ENCODE data around the gene POLH. TPM values are rescaled to one million over a fixed set of nuclear protein-coding genes. Genes with fewer than 3 reads are reported as not detected.
"Not testable (repeated sequence)": the region's sequence is repeated elsewhere in the genome, so short reads cannot be mapped to it uniquely, and the experiment has no call there.

Gene POLH
- total and polyA plus RNA-seq, 3 experiments from 2014 or later, result 15.6 to 38.6 (median 33.8) TPM

GRCh38 chr6:43557620-43558019 lies 18.4 kb upstream of the POLH start:
- H3K9me3 ChIP-seq (ENCODE audit: low read length); H3K27me3 Mint-ChIP-seq; H3K4me3 ChIP-seq (ENCODE audit: low read length); H3K4me1 ChIP-seq (ENCODE audit: insufficient read depth, low read length); H3K4me3 Mint-ChIP-seq; POLR2A ChIA-PET; DNase-seq; H3K9me3 Mint-ChIP-seq; H3K27me3 ChIP-seq (ENCODE audit: insufficient read depth, low read length, poor library complexity, severe bottlenecking); H3K27ac ChIP-seq (ENCODE audit: low read depth, low read length); CTCF ChIA-PET; H3K4me1 Mint-ChIP-seq: not testable (repeated sequence)
- Mint-ChIP-seq H3K27ac (peak overlapping the region in 1 of 8 donors; percentile 34), H3K36me3 (peaks cover 18 to 89% (median 21%) of the 10 kb centered on the region in 3 donors)
- H3K36me3 ChIP-seq (ENCODE audit: insufficient read depth, low read length), result peaks cover 47% of the 10 kb centered on the region

- H3K4me1 ChIP-seq (ENCODE audit: insufficient read depth, low read length), result no peaks in the 10 kb centered on the region
- no peaks in the 10 kb centered on the region for H3K27me3 ChIP-seq (ENCODE audit: insufficient read depth, low read length, poor library complexity, severe bottlenecking)
- Mint-ChIP-seq H3K27ac (no peak overlapping the region), H3K4me1 (no peaks in the 10 kb centered on the region), H3K27me3 (no peaks in the 10 kb centered on the region), H3K36me3 (peaks cover 11 to 88% (median 13%) of the 10 kb centered on the region in 3 donors), H3K4me3 (no peak overlapping the region), H3K9me3 (no peaks in the 10 kb centered on the region)
- no peak for DNase-seq
- peaks cover 43% of the 10 kb centered on the region for H3K36me3 ChIP-seq (ENCODE audit: insufficient read depth, low read length)
- H3K27ac ChIP-seq (ENCODE audit: low read depth, low read length), result no peak overlapping the region
- CTCF ChIA-PET, result no interaction called here
- H3K9me3 ChIP-seq (ENCODE audit: low read length), result no peaks in the 10 kb centered on the region
- POLR2A ChIA-PET, result no interaction called here
- no peak overlapping the region for H3K4me3 ChIP-seq (ENCODE audit: low read length)
These were observed 16.7 kb upstream of the POLH start for GRCh38 chr6:43559328-43559727.

- no peak overlapping the region for H3K4me3 ChIP-seq (ENCODE audit: low read length)
- no peak for DNase-seq
- no peaks in the 10 kb centered on the region for H3K27me3 ChIP-seq (ENCODE audit: insufficient read depth, low read length, poor library complexity, severe bottlenecking)
- H3K36me3 ChIP-seq (ENCODE audit: insufficient read depth, low read length), result peaks cover 22% of the 10 kb centered on the region
- H3K4me1 ChIP-seq (ENCODE audit: insufficient read depth, low read length), result peaks cover 8% of the 10 kb centered on the region
- Mint-ChIP-seq H3K4me3 (peak overlapping the region in 1 of 7 donors; percentile 36), H3K36me3 (peaks cover 4 to 68% (median 7%) of the 10 kb centered on the region in 3 donors), H3K4me1 (peaks cover 13 to 28% (median 23%) of the 10 kb centered on the region in 3 donors), H3K27me3 (no peaks in the 10 kb centered on the region), H3K27ac (peak overlapping the region in 5 of 8 donors; percentile 4 to 58 (median 26)), H3K9me3 (no peaks in the 10 kb centered on the region)
- peak overlapping the region; percentile 9 for H3K27ac ChIP-seq (ENCODE audit: low read depth, low read length)
- ChIA-PET CTCF (interaction anchor here (1.0 kb wide), 1 partner anchor 38 kb away, joined by 5 read pairs; no protein-coding TSS in a partner anchor), POLR2A (interaction anchor here (0.6 kb wide), 1 partner anchor 853 kb away, joined by 6 read pairs; no protein-coding TSS in a partner anchor)
- H3K9me3 ChIP-seq (ENCODE audit: low read length), result no peaks in the 10 kb centered on the region
These were observed 5.0 kb upstream of the POLH start for GRCh38 chr6:43570876-43571441.

- POLR2A ChIA-PET, result interaction anchor here (0.6 kb wide), 2 partner anchors 40 to 550 kb away, joined by 3 to 5 read pairs; no protein-coding TSS in a partner anchor
- Histone ChIP-seq H3K27ac (ENCODE audit: low read depth, low read length) (no peak overlapping the region), H3K4me1 (ENCODE audit: insufficient read depth, low read length) (peaks cover 10% of the 10 kb centered on the region), H3K36me3 (ENCODE audit: insufficient read depth, low read length) (peaks cover 17% of the 10 kb centered on the region), H3K9me3 (ENCODE audit: low read length) (no peaks in the 10 kb centered on the region), H3K27me3 (ENCODE audit: insufficient read depth, low read length, poor library complexity, severe bottlenecking) (no peaks in the 10 kb centered on the region), H3K4me3 (ENCODE audit: low read length) (no peak overlapping the region)
- peaks cover 4 to 63% (median 7%) of the 10 kb centered on the region in 3 donors for H3K36me3 Mint-ChIP-seq
- no peak for DNase-seq
- peak overlapping the region in 4 of 8 donors; percentile 9 to 68 (median 14) for H3K27ac Mint-ChIP-seq
- peak overlapping the region in 1 of 7 donors; percentile 22 for H3K4me3 Mint-ChIP-seq
- no peaks in the 10 kb centered on the region for H3K9me3 Mint-ChIP-seq
- no peaks in the 10 kb centered on the region for H3K27me3 Mint-ChIP-seq
- CTCF ChIA-PET, result no interaction called here
- H3K4me1 Mint-ChIP-seq, result peaks cover 16 to 35% (median 30%) of the 10 kb centered on the region in 3 donors
These were observed 4.0 kb upstream of the POLH start for GRCh38 chr6:43572015-43572414.

- H3K9me3 ChIP-seq (ENCODE audit: low read length), result no peaks in the 10 kb centered on the region
- POLR2A ChIA-PET, result interaction anchor here (1.2 kb wide), 1 partner anchor 54 kb away, joined by 4 read pairs; the partner anchor contains the start of gene GTPBP2
- Mint-ChIP-seq H3K9me3 (no peaks in the 10 kb centered on the region), H3K4me3 (peak overlapping the region; percentile 90 to 99 (median 95)), H3K4me1 (peaks cover 32 to 59% (median 53%) of the 10 kb centered on the region in 3 donors), H3K36me3 (peaks cover 0 to 43% (median 2%) of the 10 kb centered on the region in 3 donors), H3K27ac (peak overlapping the region; percentile 83 to 99 (median 91)), H3K27me3 (no peaks in the 10 kb centered on the region)
- peak overlapping the region; percentile 74 for H3K27ac ChIP-seq (ENCODE audit: low read depth, low read length)
- H3K4me1 ChIP-seq (ENCODE audit: insufficient read depth, low read length), result peaks cover 22% of the 10 kb centered on the region
- CTCF ChIA-PET, result interaction anchor here (0.7 to 1.1 kb wide), 2 partner anchors 10 to 54 kb away, joined by 3 read pairs; partner anchors contain the start of gene GTPBP2
- peaks cover 10% of the 10 kb centered on the region for H3K36me3 ChIP-seq (ENCODE audit: insufficient read depth, low read length)
- peak in 1 of 5 donors; percentile 0 for DNase-seq
- no peaks in the 10 kb centered on the region for H3K27me3 ChIP-seq (ENCODE audit: insufficient read depth, low read length, poor library complexity, severe bottlenecking)
- peak overlapping the region; percentile 66 for H3K4me3 ChIP-seq (ENCODE audit: low read length)
These were observed 747 bp upstream of the POLH start for GRCh38 chr6:43575105-43575771.

GRCh38 chr6:43578748-43579147 lies 2.8 kb downstream of the POLH start:
- Histone ChIP-seq H3K27me3 (ENCODE audit: insufficient read depth, low read length, poor library complexity, severe bottlenecking) (no peaks in the 10 kb centered on the region), H3K4me1 (ENCODE audit: insufficient read depth, low read length) (peaks cover 23% of the 10 kb centered on the region), H3K4me3 (ENCODE audit: low read length) (no peak overlapping the region), H3K9me3 (ENCODE audit: low read length) (no peaks in the 10 kb centered on the region), H3K27ac (ENCODE audit: low read depth, low read length) (no peak overlapping the region), H3K36me3 (ENCODE audit: insufficient read depth, low read length) (no peaks in the 10 kb centered on the region)
- Mint-ChIP-seq H3K4me3 (peak overlapping the region in 6 of 7 donors; percentile 10 to 82 (median 25)), H3K36me3 (peaks cover 0 to 31% (median 2%) of the 10 kb centered on the region in 3 donors), H3K27ac (peak overlapping the region; percentile 1 to 80 (median 68)), H3K27me3 (no peaks in the 10 kb centered on the region), H3K4me1 (peaks cover 28 to 56% (median 53%) of the 10 kb centered on the region in 3 donors), H3K9me3 (no peaks in the 10 kb centered on the region)
- ChIA-PET CTCF (no interaction called here), POLR2A (no interaction called here)
- DNase-seq, result no peak

- DNase-seq, result no peak
- peaks cover 32 to 60% (median 57%) of the 10 kb centered on the region in 3 donors for H3K4me1 Mint-ChIP-seq
- Histone ChIP-seq H3K9me3 (ENCODE audit: low read length) (no peaks in the 10 kb centered on the region), H3K4me1 (ENCODE audit: insufficient read depth, low read length) (peaks cover 26% of the 10 kb centered on the region), H3K27me3 (ENCODE audit: insufficient read depth, low read length, poor library complexity, severe bottlenecking) (no peaks in the 10 kb centered on the region), H3K27ac (ENCODE audit: low read depth, low read length) (no peak overlapping the region), H3K4me3 (ENCODE audit: low read length) (no peak overlapping the region), H3K36me3 (ENCODE audit: insufficient read depth, low read length) (no peaks in the 10 kb centered on the region)
- POLR2A ChIA-PET, result no interaction called here
- peak overlapping the region; percentile 7 to 80 (median 68) for H3K27ac Mint-ChIP-seq
- H3K4me3 Mint-ChIP-seq, result peak overlapping the region in 4 of 7 donors; percentile 10 to 82 (median 22)
- H3K27me3 Mint-ChIP-seq, result no peaks in the 10 kb centered on the region
- H3K9me3 Mint-ChIP-seq, result no peaks in the 10 kb centered on the region
- CTCF ChIA-PET, result no interaction called here
- H3K36me3 Mint-ChIP-seq, result peaks cover 0 to 34% (median 2%) of the 10 kb centered on the region in 3 donors
These were observed 3.2 kb downstream of the POLH start for GRCh38 chr6:43579171-43579570.

- POLR2A ChIA-PET, result interaction anchor here (0.5 kb wide), 1 partner anchor 557 kb away, joined by 4 read pairs; no protein-coding TSS in a partner anchor
- peaks cover 11% of the 10 kb centered on the region for H3K36me3 ChIP-seq (ENCODE audit: insufficient read depth, low read length)
- H3K27ac Mint-ChIP-seq, result peak overlapping the region in 5 of 8 donors; percentile 26 to 92 (median 61)
These were observed 6.9 kb downstream of the POLH start for GRCh38 chr6:43582911-43583310.

More at GRCh38 chr6:43582911-43583310, 6.9 kb downstream of the POLH start:
- CTCF ChIA-PET, result no interaction called here
- peaks cover 22% of the 10 kb centered on the region for H3K4me1 ChIP-seq (ENCODE audit: insufficient read depth, low read length)
- DNase-seq, result no peak
- no peak overlapping the region for H3K4me3 ChIP-seq (ENCODE audit: low read length)
- Mint-ChIP-seq H3K4me3 (no peak overlapping the region), H3K36me3 (peaks cover 0 to 50% (median 12%) of the 10 kb centered on the region in 3 donors), H3K9me3 (no peaks in the 10 kb centered on the region), H3K27me3 (no peaks in the 10 kb centered on the region), H3K4me1 (peaks cover 30 to 62% (median 45%) of the 10 kb centered on the region in 3 donors)
- H3K27me3 ChIP-seq (ENCODE audit: insufficient read depth, low read length, poor library complexity, severe bottlenecking), result no peaks in the 10 kb centered on the region
- no peak overlapping the region for H3K27ac ChIP-seq (ENCODE audit: low read depth, low read length)
- no peaks in the 10 kb centered on the region for H3K9me3 ChIP-seq (ENCODE audit: low read length)

Measured in CD8-positive, alpha-beta memory T cell (primary cell).